Activated CD4-positive, alpha-beta T cell treated with anti-CD3 and anti-CD28 coated beads for 36 hours (primary cell): ENCODE data around the gene DIMT1. TPM values are rescaled to one million over a fixed set of nuclear protein-coding genes. Genes with fewer than 3 reads are reported as not detected.

Experiments used
- ATAC-seq: fragments of 200-7000 bp; cut with Tn5 transposase; one replicate; pipeline ENCODE4 v1.10.0; 2021; ENCODE audit warnings: mild to moderate bottlenecking, moderate library complexity
- CTCF ChIA-PET: fragments of 350-600 bp; sonication (Branson Sonifier 250); formaldehyde crosslinking; loops from one replicate; lab custom pipeline; 2021; ENCODE audit warnings: antibody characterized with exemption; lab: Charles Lee
- POLR2A ChIA-PET: fragments of 350-600 bp; sonication (Branson Sonifier 250); formaldehyde crosslinking; loops from one replicate; lab custom pipeline; 2021; ENCODE audit warnings: antibody characterized with exemption, inconsistent platforms; lab: Charles Lee
- DNase-seq: peaks from one replicate; pipeline ENCODE4 v3.0.0-alpha.2; 2020
- H3K27ac Mint-ChIP-seq: one replicate; pipeline ENCODE4 v1.8.0; 2021; ENCODE audit warnings: mixed read lengths
- H3K27me3 Mint-ChIP-seq: one replicate; pipeline ENCODE4 v1.8.0; 2021; ENCODE audit warnings: mixed read lengths
- H3K36me3 Mint-ChIP-seq: one replicate; pipeline ENCODE4 v1.8.0; 2021; ENCODE audit warnings: low read depth, mixed read lengths
- H3K4me1 Mint-ChIP-seq: one replicate; pipeline ENCODE4 v1.8.0; 2021; ENCODE audit warnings: mixed read lengths
- H3K4me3 Mint-ChIP-seq: one replicate; pipeline ENCODE4 v1.8.0; 2021; ENCODE audit warnings: mild to moderate bottlenecking, moderate library complexity, mixed read lengths
- H3K9me3 Mint-ChIP-seq: one replicate; pipeline ENCODE4 v1.8.0; 2021; ENCODE audit warnings: low read depth, mixed read lengths
- intact Hi-C, 2 experiments: fragments of 100-400 bp; cut with DNase I in 1 of 2; cut with micrococcal nuclease in 1 of 2; formaldehyde crosslinking; loops; one replicate each; pipeline versions ENCODE4 v1.14.2 to v1.15.1; 2022 to 2024; cut with DNase I, micrococcal nuclease
- total RNA-seq, 2 experiments: library from RNA; stranded (reverse); gene quantifications; one replicate each; pipeline ENCODE4 v1.2.3, GENCODE V29; 2021

The DIMT1 gene
- total RNA-seq, 2 experiments from 2014 or later: 38.9 to 52.2 TPM

- H3K27ac Mint-ChIP-seq: no peak overlapping the region
- no peak for ATAC-seq
- CTCF ChIA-PET: no interaction called here
These were observed 32.3 kb downstream of the DIMT1 start for GRCh38 chr5:62371409-62371808.

DNA sequence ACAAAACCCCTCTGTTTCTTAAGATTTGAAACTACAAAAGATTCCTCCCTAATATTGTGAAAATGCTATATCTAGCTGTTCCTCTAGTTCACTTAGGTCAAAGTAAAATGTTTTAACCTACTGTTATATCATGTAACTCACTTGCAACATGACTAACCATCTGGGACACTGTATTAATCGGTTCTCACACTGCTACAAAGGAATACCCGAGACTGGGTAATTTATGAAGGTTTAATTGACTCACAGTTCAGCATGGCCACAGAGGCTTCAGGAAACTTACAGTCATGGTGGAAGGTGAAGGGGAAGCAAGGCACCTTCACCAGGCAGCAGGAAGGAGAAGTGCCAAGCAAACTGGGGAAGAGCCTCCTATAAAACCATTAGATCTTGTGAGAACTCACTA is 34.7 kb downstream of the DIMT1 start:
- intact Hi-C loops: no loop called here
- H3K27me3 Mint-ChIP-seq: no peaks in the 10 kb centered on the region
- H3K4me1 Mint-ChIP-seq: peaks cover 6% of the 10 kb centered on the region
- DNase-seq: no peak
- peak; percentile 76 for ATAC-seq
- no peaks in the 10 kb centered on the region for H3K9me3 Mint-ChIP-seq
- POLR2A ChIA-PET: no interaction called here
- peak overlapping the region; percentile 66 for H3K27ac Mint-ChIP-seq
- CTCF ChIA-PET: interaction anchor here (0.6 to 1.1 kb wide), 4 partner anchors 13 to 153 kb away, joined by 3 to 4 read pairs (median 4); no protein-coding TSS in a partner anchor
- no peak overlapping the region for H3K4me3 Mint-ChIP-seq
- H3K36me3 Mint-ChIP-seq: peaks cover 51% of the 10 kb centered on the region

More at GRCh38 chr5:62371409-62371808, 32.3 kb downstream of the DIMT1 start:
- no peaks in the 10 kb centered on the region for H3K27me3 Mint-ChIP-seq
- H3K9me3 Mint-ChIP-seq: no peaks in the 10 kb centered on the region
- intact Hi-C loops: no loop called here
- H3K36me3 Mint-ChIP-seq: peaks cover 42% of the 10 kb centered on the region
- POLR2A ChIA-PET: interaction anchor here (0.6 kb wide), 1 partner anchor 15 kb away, joined by 4 read pairs; no protein-coding TSS in a partner anchor
- H3K4me3 Mint-ChIP-seq: no peak overlapping the region
- peaks cover 6% of the 10 kb centered on the region for H3K4me1 Mint-ChIP-seq
- DNase-seq: no peak

- peaks cover 2% of the 10 kb centered on the region for H3K4me1 Mint-ChIP-seq
- H3K27ac Mint-ChIP-seq: no peak overlapping the region
- intact Hi-C loops: no loop called here
- POLR2A ChIA-PET: interaction anchor here (0.6 kb wide), 1 partner anchor 47 kb away, joined by 3 read pairs; no protein-coding TSS in a partner anchor
- H3K36me3 Mint-ChIP-seq: peaks cover 58% of the 10 kb centered on the region
- no peak overlapping the region for H3K4me3 Mint-ChIP-seq
- CTCF ChIA-PET: interaction anchor here (0.8 to 1.2 kb wide), 2 partner anchors 10 to 13 kb away, joined by 4 to 6 read pairs; no protein-coding TSS in a partner anchor
- no peaks in the 10 kb centered on the region for H3K9me3 Mint-ChIP-seq
- ATAC-seq: no peak
- no peak for DNase-seq
- H3K27me3 Mint-ChIP-seq: no peaks in the 10 kb centered on the region
These were observed 41.0 kb downstream of the DIMT1 start for GRCh38 chr5:62362701-62363100.

DNA sequence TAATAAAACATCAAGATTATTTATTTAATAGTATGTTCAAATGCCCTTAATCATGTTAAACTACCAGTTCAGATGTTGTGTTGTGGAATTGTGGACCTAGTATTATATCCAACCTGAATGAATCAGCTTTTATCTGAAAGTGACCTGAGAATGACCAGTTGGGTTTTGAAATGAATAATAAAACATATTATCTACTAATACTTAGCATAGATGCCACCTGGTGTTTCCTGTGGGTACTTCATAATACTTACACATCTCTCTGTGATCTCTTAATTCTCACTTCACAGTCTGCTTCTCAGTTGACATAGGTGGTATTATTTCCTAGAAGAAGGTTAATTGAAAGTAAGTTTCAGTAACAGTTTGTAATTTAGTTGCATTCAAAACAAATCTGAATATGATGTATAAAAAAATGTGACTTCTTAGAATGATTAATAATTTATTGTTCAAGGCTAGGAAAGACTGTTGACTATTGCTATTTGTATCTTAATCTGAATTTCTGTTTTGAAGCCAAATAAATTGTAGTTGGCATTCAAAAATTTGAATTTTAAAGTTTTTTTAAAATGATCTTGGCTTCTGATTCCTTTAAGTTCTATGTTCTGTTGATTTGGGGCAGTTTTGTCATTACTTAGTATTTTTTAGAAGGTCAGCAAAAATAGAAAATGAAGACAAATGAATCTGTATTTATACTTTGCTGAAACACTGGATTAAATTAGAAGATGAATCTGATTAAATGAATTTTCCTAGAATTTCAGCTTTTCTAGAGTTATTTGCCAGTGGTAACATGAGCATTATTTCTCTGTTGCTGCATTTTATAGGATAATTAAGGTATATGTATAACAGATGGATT is 49.5 kb downstream of the DIMT1 start:
- Mint-ChIP-seq H3K4me3 (no peak overlapping the region), H3K4me1 (peaks cover 8% of the 10 kb centered on the region), H3K27ac (no peak overlapping the region), H3K27me3 (no peaks in the 10 kb centered on the region), H3K36me3 (peaks cover 43% of the 10 kb centered on the region), H3K9me3 (no peaks in the 10 kb centered on the region)
- ChIA-PET POLR2A (no interaction called here), CTCF (interaction anchor here (0.6 to 2.8 kb wide), 8 partner anchors 14 to 129 kb away, joined by 3 to 14 read pairs (median 3); no protein-coding TSS in a partner anchor)
- intact Hi-C loops: loop anchor here in 1 of 2 experiments (1.0 kb wide), 1 partner anchor 130 kb away; no protein-coding TSS in a partner anchor
- DNase-seq (no peak), ATAC-seq (peak; percentile 39)

DNA sequence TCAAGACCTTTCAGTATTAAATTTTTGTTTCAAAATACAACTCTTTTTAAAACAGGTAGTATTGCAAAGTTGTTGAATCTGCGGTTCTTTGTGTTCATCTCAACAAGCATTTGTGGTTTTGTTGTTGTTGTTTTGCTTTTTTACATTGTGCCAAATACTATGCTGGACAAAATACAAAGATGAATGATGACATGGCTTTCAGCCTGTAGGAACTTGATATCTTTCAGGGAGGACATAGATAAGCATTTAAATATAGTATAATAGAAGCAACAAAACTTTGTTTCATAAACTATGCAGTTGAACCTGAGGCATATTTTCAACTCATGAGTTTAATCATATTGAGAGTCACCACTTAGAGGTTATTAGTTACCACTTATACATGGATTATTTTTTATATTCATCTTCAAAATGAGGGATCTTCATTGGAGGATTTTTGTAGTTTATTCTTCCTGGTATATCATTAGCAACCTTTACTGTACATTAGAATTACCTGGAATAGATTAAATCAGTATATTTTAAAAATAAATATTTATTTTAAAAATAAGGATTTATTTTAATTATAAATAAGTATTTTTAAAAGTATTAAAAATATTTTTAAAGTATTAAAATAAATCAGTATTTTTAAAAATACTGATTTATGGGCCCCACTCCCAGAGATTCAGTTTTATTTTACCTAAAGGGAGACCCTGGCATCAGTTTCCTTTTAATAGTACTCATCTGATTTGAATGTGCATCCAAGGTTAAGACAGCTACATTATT is 54.8 kb downstream of the DIMT1 start:
- no peaks in the 10 kb centered on the region for H3K27me3 Mint-ChIP-seq
- H3K27ac Mint-ChIP-seq: peak overlapping the region; percentile 15
- POLR2A ChIA-PET: no interaction called here
- no peak for DNase-seq
- H3K4me1 Mint-ChIP-seq: peaks cover 18% of the 10 kb centered on the region
- intact Hi-C loops: no loop called here
- peaks cover 30% of the 10 kb centered on the region for H3K36me3 Mint-ChIP-seq
- no peak for ATAC-seq
- H3K9me3 Mint-ChIP-seq: no peaks in the 10 kb centered on the region
- CTCF ChIA-PET: interaction anchor here (0.7 to 1.3 kb wide), 5 partner anchors 13 to 125 kb away, joined by 3 to 8 read pairs (median 4); no protein-coding TSS in a partner anchor
- no peak overlapping the region for H3K4me3 Mint-ChIP-seq

DNA sequence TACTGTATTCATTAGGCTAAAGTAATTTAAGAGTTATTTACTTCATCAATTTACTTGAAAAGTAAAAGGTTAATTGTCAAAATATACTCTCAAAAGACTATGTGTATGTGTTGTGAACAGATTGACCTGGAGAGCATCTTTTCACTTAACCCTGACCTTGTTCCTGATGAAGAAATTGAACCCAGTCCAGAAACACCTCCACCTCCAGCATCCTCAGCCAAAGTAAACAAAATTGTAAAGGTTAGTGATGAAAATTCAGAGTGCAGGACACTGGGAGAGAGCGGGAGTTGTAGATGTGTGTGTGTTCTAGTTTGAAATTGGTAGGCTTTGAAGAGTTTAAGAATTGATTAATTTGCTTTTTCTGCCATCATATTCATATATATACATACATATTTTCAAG is 55.8 kb downstream of the DIMT1 start:
- intact Hi-C loops: no loop called here
- DNase-seq (no peak), ATAC-seq (no peak)
- POLR2A ChIA-PET: no interaction called here
- H3K9me3 Mint-ChIP-seq: no peaks in the 10 kb centered on the region
- H3K36me3 Mint-ChIP-seq: peaks cover 37% of the 10 kb centered on the region
- H3K27me3 Mint-ChIP-seq: no peaks in the 10 kb centered on the region
- CTCF ChIA-PET: interaction anchor here (1.0 kb wide), 1 partner anchor 37 kb away, joined by 4 read pairs; no protein-coding TSS in a partner anchor
- H3K27ac Mint-ChIP-seq: no peak overlapping the region
- H3K4me1 Mint-ChIP-seq: peaks cover 27% of the 10 kb centered on the region
- no peak overlapping the region for H3K4me3 Mint-ChIP-seq

DNA sequence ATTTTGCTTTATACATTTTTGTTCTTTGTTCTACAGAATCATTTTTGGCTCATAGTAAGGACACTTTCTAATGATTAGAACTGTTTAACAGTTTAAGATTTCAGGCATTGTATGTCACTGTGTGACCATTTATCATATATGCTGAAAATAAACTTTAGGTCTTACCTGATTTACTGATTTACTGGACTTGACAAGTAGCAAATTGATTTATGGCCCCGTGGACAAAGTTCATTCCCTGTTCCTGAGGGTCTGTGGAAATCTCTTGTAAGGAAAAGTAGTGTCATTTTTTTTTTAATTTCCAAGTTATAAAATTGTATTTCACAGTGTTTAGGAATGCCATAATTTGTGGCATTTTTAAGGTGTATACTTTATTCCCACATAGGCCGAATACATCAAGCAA is 57.0 kb downstream of the DIMT1 start:
- no peaks in the 10 kb centered on the region for H3K27me3 Mint-ChIP-seq
- H3K27ac Mint-ChIP-seq: peak overlapping the region; percentile 74
- no peak for DNase-seq
- no peaks in the 10 kb centered on the region for H3K9me3 Mint-ChIP-seq
- peaks cover 39% of the 10 kb centered on the region for H3K36me3 Mint-ChIP-seq
- CTCF ChIA-PET: interaction anchor here (1.2 to 1.8 kb wide), 2 partner anchors 13 to 122 kb away, joined by 3 to 4 read pairs; no protein-coding TSS in a partner anchor
- intact Hi-C loops: no loop called here
- ATAC-seq: no peak
- no peak overlapping the region for H3K4me3 Mint-ChIP-seq
- POLR2A ChIA-PET: no interaction called here
- peaks cover 34% of the 10 kb centered on the region for H3K4me1 Mint-ChIP-seq

DNA sequence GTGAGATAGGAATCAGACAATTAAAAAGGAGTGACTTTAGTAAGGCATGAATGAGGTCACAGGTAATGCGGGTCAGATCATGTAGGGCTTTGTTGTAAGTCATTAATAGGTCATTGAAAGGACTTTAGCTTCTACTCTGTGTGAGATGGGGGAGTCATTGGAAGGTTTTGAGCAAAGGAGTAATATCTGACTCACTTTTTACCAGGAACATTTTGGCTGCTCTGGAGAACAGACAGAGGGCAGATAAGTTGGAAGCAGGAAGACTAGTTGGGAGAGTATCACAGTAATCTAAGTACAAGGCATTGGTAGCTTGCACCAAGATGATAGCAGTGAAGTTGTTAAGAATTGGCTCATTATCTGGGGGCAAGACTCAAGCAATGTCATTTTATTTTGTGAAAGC is 60.3 kb downstream of the DIMT1 start:
- POLR2A ChIA-PET: interaction anchor here (1.1 kb wide), 1 partner anchor 25 kb away, joined by 4 read pairs; no protein-coding TSS in a partner anchor
- H3K9me3 Mint-ChIP-seq: no peaks in the 10 kb centered on the region
- no peaks in the 10 kb centered on the region for H3K27me3 Mint-ChIP-seq
- H3K4me3 Mint-ChIP-seq: no peak overlapping the region
- H3K27ac Mint-ChIP-seq: peak overlapping the region; percentile 78
- no peak for DNase-seq
- peaks cover 32% of the 10 kb centered on the region for H3K36me3 Mint-ChIP-seq
- CTCF ChIA-PET: interaction anchor here (0.6 to 1.5 kb wide), 5 partner anchors 9 to 119 kb away, joined by 3 to 5 read pairs (median 4); no protein-coding TSS in a partner anchor
- intact Hi-C loops: loop anchor here (5.0 kb wide), 1 partner anchor 116 kb away; no protein-coding TSS in a partner anchor
- H3K4me1 Mint-ChIP-seq: peaks cover 54% of the 10 kb centered on the region
- no peak for ATAC-seq

GRCh38 chr5:62342476-62342837 is 61.2 kb downstream of the DIMT1 start:
- intact Hi-C loops: loop anchor here (5.0 kb wide), 1 partner anchor 115 kb away; no protein-coding TSS in a partner anchor
- peak overlapping the region; percentile 84 for H3K27ac Mint-ChIP-seq
- H3K4me3 Mint-ChIP-seq: no peak overlapping the region
- peaks cover 29% of the 10 kb centered on the region for H3K36me3 Mint-ChIP-seq
- ChIA-PET CTCF (interaction anchor here (1.5 kb wide), 1 partner anchor 118 kb away, joined by 3 read pairs; no protein-coding TSS in a partner anchor), POLR2A (interaction anchor here (1.0 kb wide), 1 partner anchor 13 kb away, joined by 3 read pairs; no protein-coding TSS in a partner anchor)
- H3K27me3 Mint-ChIP-seq: no peaks in the 10 kb centered on the region
- no peaks in the 10 kb centered on the region for H3K9me3 Mint-ChIP-seq
- peaks cover 54% of the 10 kb centered on the region for H3K4me1 Mint-ChIP-seq
- DNase-seq: no peak
- ATAC-seq: no peak

- DNase-seq (peak; percentile 46), ATAC-seq (peak; percentile 70)
- ChIA-PET POLR2A (interaction anchor here (0.6 to 1.0 kb wide), 3 partner anchors 12 to 71 kb away, joined by 3 to 4 read pairs (median 3); partner anchors contain the start of gene KIF2A), CTCF (no interaction called here)
- Mint-ChIP-seq H3K27ac (peak overlapping the region; percentile 84), H3K9me3 (no peaks in the 10 kb centered on the region), H3K4me3 (peak overlapping the region; percentile 5), H3K36me3 (peaks cover 28% of the 10 kb centered on the region), H3K4me1 (peaks cover 54% of the 10 kb centered on the region), H3K27me3 (no peaks in the 10 kb centered on the region)
- intact Hi-C loops: loop anchor here (2.0 to 5.0 kb wide), 3 partner anchors 27 to 115 kb away; partner anchors contain the start of gene KIF2A (in 2 of the 2)
These were observed 61.8 kb downstream of the DIMT1 start for GRCh38 chr5:62341783-62342475.
